CD4-positive, alpha-beta T cell treated with Interleukin-12 subunit alpha and Interleukin-12 subunit beta, for 1 hour (primary cell): ENCODE measurements around the gene ZWINT.

Source experiments
- DNase-seq: peaks from one replicate; pipeline ENCODE4 v3.0.0-alpha.2; 2020

ZWINT gene, protein sequence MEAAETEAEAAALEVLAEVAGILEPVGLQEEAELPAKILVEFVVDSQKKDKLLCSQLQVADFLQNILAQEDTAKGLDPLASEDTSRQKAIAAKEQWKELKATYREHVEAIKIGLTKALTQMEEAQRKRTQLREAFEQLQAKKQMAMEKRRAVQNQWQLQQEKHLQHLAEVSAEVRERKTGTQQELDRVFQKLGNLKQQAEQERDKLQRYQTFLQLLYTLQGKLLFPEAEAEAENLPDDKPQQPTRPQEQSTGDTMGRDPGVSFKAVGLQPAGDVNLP

DNA sequence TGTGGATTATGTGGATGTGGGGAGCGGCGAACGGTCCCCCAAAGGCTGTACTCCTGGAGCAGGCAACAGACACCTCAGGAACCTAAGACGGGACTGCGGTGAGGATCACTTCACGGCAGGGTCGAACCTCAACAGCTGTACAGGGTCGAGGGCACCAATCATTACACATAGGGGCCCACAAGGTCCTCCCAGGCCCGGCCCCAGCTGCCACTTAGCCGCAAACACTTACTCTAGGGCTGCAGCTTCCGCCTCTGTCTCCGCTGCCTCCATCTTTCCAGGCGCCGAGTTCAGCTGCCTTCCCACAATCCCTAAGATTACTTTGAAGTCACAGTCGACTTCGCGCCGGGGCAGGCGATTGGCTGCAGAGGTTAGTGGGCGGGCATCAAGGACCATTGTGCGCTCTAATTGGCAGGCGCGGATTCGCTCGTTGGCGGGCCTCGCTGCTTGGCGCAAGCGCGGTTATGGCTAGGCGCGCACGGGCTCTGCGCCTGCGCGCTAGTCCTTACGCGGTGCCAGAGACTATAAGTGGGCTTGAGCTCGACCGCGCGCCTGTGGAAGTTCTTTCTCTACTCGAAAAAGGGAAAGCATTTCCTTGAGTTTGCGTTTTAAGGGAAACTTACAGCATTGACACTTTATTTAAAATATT lies at the start of gene ZWINT:
Gene ZWINT (minus strand): TSS at position 293 of the 646 bp plus-strand sequence. CDS start 23 bp downstream, at position 270.
- DNase-seq = peak; percentile 94

DNA sequence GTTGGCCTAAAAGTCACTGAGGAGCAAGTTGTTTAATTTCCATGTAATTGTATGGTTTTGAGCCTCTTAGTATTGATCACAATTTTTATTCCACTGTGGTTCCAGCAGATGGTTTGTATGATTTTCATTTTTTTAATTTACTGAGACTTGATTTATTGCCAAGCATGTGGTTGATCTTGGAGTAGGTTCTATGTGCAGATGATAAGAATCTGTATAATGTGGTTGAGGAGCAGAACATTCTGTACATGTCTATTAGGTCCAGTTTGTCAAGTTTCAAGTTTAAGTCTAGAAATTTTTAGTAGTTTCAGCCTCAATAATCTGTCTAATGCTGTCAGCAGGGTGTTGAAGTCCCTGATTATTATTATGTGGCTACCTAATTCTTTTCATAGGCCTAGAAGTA lies 22.7 kb upstream of the ZWINT start:
- DNase-seq = no peak

DNA sequence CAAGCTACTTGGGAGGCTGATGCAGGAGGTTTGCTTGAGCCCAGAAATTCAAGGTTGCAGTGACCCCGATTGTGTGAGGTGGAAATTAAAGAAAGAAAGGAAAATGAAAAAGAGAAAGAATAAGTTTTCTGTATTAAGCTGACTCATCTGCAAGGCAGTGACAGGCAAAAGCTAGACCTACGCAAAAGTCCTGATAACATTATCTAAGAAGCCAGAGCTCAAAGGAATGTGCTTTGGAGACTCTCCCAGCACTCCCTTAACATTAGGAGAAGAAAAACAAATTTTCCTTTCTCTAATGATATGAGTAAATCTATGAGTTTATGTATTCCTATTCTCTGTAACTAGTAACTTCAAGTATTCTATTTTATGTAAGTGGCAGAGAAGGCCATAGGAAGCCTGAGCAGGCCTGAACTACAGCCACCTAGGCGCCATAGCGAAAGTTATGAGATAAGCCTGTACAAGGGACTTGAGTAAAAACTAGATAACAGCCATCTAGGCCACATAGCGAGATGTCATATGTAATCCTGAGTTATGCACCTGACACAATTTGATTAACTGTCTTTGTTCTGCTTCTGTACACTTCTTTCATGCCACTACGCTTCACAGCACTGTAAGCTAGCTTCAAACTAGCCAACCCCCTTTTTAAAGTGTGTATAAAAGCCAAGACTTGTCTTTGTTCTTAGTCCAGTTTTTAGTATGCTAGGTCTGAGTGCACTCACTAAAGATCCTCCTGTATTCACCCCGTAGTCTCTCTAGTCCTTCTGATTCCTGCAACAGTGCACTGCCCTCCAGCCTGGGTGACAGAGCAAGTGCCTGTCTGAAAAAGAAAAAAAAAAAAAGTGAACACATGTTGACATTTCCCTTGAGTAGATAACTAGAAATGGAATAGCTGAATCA lies 9.4 kb upstream of the ZWINT start:
- no peak for DNase-seq

DNA sequence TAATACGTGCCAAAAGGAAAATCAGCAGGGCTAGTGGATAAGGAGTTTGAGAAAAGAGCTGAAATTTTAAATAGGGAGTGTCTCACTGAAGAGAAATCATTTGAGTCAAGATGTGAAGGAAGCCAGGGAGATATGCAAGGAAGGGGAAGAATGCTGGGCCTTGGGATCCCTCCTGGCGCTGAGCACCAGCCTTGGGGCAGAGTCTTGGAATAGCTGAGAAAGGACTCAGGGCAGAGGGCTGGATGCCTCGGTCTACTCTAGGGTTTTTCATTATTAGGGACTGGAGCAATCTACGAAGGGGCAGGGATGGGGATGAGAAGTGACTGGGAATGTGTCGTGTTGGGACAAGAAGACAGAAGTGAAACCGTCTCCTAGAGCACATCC lies 484 bp downstream of the ZWINT start:
- DNase-seq = no peak

DNA sequence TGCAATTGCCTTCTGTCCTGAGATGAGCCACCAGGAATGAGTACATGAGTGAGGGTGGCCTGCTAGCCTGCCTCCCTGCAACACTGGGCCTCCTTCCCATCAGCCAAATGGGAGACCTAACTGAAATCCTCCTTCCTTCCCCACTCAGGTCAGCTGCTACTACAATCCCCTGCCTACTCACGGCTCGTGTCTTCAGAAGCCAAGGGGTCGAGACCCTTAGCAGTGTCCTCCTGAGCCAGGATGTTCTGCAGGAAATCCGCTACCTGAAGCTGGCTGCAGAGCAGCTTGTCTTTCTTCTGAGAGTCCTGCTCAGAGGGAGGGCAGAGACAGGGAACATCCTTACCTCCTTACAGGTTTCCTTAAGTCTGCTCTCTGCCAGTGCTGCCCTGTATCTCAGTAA lies 1.2 kb downstream of the ZWINT start:
- no peak for DNase-seq

DNA sequence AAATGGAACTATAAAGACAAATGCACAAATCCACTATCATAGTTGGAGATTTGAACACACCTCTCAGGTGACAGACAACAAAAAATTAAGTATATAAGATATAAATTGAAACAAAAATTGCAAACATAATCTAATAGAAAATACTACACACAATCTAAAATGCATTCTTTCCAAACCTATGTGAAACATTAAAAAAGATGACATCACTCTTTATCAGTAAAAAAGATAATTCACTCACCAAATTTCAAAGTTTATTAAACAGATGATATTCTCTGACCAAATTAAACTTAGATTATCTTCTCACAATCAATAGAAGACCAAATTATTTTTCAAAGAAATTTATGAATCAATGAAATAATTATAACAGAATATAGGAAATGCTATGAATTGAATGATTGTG lies 4.0 kb downstream of the ZWINT start:
- no peak for DNase-seq

DNA sequence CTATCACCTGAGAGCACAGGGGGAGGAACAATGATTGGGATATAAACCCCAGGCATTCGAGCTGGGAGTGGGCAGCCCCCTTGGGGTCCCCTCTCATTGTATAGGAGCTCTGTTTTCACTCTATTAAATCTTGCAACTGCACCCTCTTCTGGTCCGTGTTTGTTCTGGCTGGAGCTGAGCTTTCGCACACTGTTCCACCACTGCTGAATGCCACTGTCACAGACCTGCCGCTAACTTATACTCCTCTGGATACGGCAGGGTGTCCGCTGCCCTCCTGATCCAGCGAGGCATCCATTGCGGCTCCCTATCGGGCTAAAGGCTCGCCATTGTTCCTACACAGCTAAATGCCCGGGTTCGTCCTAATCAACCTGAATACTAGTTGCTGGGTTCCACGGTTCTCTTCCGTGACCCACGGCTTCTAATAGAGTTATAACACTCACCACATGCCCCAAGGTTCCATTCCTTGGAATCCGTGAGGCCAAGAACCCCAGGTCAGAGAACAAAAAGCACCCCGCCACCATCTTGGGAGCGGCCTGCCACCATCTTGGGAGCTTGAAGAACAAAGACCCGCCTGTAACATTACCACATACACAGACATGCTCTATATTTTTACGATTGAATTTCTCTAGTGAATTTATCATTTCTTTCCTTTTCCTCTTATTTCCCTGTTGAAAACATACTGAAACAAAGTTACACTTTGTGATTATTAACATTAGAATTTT lies 9.0 kb downstream of the ZWINT start:
- DNase-seq = no peak

DNA sequence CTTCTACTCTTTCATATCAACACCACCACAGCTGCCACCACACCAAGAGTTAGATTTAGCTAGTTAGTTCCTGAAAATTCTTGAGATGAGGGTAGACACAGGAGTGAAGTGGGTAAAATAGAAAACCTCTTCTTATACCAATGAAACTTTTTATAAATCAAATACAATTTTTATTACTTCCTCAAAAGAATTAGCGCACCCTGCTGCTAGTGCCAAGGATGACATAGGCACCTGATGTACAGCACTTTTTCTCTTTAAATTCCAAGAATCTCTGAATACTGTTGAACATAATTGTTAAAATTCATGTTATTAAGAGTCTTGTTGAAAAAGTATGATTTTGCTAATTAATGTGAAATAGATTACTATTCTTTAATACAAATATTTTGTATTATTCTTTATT lies 11.4 kb downstream of the ZWINT start:
- DNase-seq = no peak

DNA sequence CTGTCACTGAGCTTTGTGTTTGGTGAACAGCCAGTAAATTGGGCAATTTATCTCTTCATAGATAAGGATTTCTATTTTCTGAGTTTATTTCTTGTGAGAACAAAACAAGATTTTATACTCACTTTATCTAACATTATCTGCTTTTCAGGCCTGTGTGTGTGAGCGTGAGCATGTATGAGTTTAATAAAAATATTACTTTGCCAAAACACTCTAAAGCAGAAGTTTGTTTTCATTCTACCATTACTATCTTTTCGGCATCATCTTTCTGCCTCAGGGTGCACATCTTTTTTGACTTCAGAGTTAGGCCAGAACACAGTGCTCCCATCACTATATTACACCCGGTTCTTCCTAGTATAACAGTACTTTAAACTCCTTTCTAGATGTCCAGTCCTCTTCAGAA lies 13.0 kb downstream of the ZWINT start:
- no peak for DNase-seq

DNA sequence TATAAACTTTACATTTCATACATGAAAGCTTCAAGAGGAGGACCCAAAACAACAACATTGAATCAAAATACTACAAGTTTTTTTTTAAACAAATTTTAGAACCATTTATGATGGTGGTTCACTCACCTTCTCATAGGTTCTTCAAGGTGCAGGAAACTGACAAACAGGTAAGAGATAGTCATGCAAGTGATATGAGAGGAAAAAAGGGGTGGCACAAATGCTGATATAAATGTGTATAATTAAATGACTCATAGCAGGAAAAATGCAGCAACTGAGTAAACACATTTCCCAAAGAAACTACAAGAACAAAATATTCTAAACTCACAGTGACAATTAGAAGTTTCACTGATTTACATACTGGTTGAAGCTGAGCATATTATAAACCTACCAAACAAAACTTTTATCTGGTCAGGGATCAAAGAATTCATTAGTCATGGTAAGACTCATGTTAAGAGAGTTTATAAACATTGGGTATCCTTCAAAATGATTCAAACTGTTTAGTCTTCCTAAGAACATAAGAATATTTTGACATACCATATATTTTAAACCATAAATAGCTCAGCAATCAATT lies 14.1 kb downstream of the ZWINT start:
- DNase-seq = no peak

DNA sequence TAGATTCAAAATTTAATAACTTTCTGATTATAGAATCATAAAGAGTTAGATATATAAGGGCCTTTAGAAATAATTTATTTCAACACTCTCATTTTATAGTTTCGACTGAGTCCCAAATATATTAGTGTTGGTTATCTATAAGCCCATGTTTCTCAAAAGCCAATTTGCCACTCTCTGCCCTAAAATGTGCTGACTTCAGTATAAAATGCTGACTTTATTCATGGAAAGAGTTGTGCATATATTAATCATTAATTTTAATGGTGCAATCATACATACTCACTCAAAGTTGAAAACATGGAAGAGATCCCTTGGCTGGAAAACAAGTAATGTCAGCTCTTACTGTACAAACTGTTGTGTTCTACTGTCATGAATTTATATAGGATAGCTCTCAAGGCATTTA lies 19.4 kb downstream of the ZWINT start:
- DNase-seq = no peak

DNA sequence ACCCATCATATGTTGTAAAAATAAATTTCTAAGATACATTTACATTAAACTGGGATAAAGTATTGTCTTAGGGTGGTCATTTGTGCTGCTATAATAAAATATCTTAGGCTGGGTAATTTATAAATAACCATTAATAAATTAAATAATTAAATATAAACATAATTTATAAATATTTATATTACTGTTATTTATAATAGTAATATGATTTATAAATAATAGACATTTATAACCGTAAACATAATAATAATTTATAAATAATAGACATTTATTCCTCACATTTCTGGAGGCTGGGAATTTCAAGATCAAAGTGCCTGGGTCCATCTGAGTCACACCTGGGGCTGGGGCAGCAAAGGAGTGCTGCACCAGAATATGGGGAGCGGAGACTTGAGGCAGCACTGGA lies 31.1 kb downstream of the ZWINT start:
- DNase-seq = no peak

DNA sequence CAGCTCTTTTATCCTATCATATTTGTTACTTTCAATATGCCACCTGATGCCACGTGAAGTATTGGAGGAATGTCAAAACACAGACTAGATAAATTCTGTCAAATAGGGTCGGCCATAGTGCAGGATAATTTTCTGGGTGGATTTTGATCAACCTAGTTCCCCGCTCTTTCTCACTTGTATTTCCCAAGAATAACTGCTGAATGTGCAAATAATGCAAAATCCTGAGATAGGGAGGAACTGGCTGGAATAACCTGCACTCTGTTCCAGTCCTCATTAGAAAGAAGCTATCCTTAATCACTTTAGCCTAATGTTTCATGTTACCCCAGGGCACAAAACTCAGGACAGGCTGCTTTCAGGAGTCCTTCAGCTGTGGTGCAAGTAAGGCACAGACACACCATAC lies 33.9 kb downstream of the ZWINT start:
- DNase-seq = no peak

DNA sequence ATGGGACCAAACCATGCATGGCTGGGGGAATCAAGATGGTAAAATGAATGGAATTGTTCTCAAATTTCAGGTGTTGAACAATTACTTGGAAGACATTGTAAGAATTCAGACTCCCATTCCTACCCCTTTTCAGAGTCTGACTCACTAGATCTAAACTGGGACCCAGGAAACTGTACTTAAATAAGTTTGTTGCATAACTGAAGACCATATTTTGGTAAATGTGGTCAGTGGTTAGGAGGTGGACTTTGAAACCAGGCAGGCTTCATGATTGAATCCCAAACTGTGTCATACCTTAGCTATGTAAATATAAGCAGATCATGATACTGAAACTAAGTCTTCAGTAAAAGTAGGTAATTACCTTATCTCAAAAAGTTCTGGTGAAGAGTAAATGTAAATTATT lies 41.7 kb downstream of the ZWINT start:
- DNase-seq = no peak

DNA sequence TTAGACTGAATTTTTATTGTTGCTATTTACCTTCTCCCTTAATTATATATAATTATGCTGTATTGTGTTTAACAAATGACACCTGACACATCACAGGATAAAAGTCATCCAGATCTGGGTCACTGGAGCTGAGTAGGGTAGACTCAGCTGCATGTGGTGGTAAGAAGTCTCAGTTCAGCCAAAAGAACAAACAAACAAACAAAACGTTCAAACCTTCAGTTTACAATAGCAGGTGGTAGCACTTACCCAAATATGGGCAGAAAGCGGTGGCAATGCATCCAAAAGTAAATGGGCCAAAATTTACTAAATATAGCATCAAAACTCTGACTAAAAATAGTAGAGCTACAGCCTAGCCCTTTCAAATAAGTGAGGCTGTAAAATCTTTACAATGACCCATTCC lies 42.2 kb downstream of the ZWINT start:
- DNase-seq = no peak

DNA sequence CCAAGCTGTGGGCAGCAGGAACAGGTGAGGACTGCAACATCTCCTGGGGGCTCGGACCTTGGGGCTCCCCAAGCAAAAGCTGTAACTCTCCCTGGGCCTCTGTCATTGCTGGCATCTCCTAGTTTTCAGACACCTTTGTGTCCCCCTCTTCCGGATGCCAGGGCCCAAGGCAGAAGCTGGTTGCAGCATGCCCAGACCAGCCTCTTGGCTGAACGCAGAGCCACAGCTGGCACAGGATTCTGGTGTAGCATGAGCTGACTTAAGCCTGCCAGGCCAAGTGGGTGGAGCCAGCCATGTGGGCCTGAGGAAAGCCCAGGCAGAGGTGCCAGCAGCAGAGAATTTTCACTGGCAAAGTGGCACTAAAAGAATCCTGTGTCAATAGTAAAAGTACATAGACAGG lies 43.5 kb downstream of the ZWINT start:
- no peak for DNase-seq

DNA sequence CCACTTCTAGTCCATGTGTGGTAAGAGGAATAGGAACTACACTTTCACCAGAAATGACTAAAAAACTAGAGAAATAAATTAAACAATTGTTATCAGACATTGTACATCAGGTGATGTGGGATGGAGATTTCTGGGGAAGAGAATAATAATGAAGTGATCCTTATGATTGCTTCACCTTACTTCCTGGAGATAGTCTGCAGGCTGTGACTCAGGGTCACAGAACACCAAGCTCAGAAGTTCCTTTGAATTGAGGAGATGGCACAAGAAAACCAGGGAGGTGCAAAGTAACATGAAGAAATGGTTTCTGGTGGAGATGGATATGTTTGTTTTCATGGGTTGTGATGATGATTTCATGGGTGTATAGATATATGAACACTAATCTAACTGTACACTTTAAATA lies 44.5 kb downstream of the ZWINT start:
- DNase-seq = no peak
